Activated CD4-positive, alpha-beta T cell treated with anti-CD3 and anti-CD28 coated beads for 24 hours (primary cell): ENCODE measurements around the gene CALY.
"Not testable (repeated sequence)": the region's sequence is repeated elsewhere in the genome, so short reads cannot be mapped to it uniquely, and the experiment has no call there.

Source experiments
- DNase-seq, 2 donors: peaks; one replicate each; pipeline ENCODE4 v3.0.0-alpha.2; 2020; ENCODE audit warnings: low read depth in 2 of 2

CALY gene, protein sequence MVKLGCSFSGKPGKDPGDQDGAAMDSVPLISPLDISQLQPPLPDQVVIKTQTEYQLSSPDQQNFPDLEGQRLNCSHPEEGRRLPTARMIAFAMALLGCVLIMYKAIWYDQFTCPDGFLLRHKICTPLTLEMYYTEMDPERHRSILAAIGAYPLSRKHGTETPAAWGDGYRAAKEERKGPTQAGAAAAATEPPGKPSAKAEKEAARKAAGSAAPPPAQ

DNA sequence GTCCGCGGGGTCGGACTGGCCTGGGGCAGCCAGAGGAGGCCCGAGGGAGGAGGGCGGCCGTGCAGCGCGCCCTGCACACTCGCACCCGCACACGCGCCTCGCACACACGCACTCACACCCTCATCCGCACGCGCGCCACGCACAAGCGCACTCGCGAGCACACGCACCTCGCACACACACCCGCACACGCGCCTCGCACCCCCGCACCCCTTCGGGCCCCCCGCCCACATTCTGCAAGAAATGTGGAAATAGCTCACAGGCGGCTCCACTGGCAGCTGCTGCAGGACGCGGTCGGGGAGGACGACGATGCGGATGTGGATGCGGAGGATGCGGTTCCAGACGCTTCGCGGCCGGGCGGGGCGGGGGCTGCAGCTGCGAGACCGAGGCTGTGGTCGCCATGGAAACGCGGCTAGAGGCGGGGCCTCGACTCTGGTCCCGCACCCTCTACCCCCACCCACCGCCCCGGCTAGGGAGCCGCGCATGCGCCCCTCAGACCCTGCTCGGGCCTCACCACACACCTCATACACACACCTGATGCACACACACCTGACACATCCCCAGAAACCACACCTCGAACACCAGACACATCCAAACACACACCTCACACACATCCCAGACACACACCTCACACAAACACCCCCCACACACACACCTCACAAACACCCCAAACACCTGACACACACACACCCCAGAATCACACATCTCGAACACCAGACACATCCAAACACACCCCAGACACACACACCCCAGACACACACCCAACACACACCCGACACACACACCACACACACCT, at the start of gene CALY:
TSS of gene CALY (minus strand) at position 320 of the 793 bp plus-strand sequence. CDS start 7,907 bp downstream, outside the sequence.
- peak; percentile 40 to 44 for DNase-seq

DNA sequence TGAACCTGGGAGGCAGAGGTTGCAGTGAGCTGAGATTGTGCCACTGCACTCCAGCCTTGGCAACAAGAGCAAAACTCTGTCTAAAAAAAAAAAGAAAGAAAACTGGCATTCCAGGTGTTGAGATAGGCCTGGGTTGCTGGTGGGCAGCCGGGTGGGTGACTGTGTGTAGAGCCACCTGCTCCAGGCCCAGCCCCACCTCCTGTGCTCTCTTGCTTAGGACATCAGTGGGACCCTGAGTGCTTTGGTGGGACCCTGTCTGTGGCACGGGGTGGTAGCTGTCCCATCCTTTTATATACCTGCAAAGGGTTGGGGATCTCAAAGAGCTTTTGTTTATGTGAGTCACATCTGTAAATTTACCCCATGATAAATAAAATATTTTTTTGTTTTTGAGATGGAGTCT, 48.5 kb upstream of the CALY start:
- DNase-seq: no peak

DNA sequence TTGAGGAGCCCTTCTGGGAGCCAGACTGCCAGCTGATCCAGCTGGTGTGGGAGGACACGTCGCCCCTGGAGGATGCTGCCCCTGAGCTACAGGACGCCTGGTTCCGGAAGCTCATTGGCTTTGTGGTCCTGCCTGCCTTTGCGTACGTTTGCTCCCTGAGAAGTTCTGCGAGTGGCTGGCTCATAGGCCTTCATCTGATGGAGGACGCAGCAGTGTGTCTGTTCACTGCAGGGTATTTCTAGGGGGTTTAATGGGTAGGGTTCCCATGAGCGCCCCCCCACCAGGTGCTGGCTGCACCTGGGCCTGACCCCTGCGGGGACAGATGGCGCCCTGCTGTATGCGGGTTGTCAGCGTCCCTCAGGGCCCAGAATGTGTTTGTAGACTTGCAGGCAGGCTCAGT, 47.4 kb upstream of the CALY start:
- DNase-seq: no peak

GRCh38 chr10:133383551-133383950, 46.9 kb upstream of the CALY start:
- no peak for DNase-seq

DNA sequence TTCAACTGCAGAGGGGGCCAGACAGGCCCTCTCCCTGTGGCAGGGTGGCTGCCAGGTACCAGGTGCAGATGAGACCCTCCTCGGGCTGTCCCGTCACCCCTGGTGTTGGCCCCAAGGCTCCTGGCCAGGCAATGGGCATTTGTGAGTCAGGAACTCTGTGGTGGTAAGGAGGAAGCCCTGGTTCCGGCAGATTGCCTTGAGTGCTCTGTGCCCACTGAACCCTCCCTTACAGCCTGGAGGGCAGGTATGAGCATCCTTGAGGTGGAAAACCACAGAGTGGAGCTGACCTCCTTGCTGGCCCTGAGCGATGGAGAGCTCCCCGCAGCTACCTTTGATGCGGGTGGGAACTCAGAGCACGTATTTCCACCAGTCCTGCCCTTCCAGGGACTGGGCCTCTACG, 44.3 kb upstream of the CALY start:
- DNase-seq: no peak

DNA sequence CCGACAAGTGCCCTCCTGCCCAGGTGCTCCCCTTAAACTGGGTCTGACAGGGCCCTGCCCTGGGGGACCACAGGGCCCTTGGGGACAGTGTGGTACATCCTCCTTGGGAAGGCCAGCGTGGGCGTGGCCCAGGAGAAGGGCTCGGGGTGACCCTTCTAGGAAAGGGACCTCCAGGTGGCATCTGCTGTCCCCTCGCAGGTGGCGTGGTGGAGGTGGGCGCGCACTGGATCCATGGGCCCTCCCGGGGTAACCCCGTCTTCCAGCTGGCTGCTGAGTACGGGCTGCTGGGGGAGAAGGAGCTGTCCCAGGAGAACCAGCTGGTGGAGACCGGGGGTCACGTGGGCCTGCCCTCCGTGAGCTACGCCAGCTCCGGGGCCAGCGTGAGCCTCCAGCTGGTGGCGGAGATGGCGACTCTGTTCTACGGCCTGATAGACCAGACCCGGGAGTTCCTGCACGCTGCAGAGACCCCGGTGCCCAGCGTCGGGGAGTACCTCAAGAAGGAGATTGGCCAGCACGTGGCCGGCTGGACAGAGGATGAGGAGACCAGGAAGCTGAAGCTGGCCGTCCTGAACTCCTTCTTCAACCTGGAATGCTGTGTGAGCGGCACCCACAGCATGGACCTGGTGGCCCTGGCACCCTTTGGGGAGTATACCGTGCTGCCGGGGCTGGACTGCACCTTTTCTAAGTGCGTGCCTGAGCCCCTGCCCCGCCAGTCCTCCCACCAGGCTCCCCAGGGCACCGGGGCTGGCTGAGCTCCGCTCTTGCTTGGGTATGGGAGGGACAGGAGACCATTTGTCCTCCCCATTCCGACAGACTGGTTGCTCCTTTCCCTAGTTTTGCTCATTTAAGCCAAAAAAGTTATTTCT, 43.3 kb upstream of the CALY start:
- DNase-seq: no peak

DNA sequence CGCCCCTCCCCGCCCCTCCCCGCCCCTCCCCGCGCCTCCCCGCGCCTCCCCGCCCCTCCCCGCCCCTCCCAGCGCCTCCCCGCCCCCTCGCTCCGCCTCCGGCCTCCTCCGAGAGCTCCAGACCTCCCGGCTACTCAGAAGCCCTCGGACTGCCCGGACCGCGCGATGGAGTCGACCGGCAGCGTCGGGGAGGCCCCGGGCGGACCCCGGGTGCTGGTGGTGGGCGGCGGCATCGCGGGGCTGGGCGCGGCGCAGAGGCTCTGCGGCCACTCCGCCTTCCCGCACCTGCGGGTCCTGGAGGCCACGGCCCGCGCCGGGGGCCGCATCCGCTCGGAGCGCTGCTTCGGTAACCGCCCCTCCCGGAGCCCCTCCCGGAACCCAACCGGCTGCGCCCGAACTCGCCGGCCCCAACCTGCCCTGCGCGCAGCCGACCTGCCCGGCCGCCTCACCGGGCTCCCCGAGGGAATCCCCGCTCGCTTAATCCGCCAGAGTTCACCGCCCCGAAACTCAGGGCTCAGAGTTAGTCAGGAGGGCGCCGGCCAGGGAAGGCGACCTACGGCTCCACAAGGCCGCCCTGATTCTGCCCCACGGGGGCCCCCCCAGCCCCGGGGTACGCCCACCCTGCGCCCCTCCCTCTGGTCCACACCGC, 42.6 kb upstream of the CALY start, which contains the start of gene PAOX:
TSS of gene PAOX (plus strand) at position 111 of the 649 bp plus-strand sequence. CDS start at position 166, 55 bp downstream.
- DNase-seq: no peak

GRCh38 chr10:133378251-133379096, 41.8 kb upstream of the CALY start:
- peak in 1 of 2 donors; percentile 49 for DNase-seq

DNA sequence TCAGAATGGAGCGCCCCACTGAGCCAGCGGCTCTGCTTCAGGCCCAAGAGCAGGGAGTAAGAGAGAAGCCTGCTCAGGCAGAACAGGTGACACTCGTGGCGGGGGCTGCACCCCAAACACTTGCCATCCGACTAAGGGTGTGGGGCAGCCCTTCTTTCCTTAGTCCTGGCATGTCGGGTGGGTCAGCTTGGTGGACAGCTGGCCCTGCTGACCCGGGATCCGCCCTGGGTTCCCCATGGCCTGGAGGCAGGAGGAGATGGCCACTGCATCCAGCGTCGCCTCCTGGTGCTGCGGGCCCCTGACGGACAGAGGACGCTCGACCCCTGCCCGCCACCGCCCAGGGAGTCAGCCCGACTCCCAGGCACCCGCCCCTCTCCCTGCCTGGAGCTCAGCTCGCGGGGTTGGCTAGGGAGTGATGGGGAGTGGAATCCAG, 41.1 kb upstream of the CALY start:
- no peak for DNase-seq

DNA sequence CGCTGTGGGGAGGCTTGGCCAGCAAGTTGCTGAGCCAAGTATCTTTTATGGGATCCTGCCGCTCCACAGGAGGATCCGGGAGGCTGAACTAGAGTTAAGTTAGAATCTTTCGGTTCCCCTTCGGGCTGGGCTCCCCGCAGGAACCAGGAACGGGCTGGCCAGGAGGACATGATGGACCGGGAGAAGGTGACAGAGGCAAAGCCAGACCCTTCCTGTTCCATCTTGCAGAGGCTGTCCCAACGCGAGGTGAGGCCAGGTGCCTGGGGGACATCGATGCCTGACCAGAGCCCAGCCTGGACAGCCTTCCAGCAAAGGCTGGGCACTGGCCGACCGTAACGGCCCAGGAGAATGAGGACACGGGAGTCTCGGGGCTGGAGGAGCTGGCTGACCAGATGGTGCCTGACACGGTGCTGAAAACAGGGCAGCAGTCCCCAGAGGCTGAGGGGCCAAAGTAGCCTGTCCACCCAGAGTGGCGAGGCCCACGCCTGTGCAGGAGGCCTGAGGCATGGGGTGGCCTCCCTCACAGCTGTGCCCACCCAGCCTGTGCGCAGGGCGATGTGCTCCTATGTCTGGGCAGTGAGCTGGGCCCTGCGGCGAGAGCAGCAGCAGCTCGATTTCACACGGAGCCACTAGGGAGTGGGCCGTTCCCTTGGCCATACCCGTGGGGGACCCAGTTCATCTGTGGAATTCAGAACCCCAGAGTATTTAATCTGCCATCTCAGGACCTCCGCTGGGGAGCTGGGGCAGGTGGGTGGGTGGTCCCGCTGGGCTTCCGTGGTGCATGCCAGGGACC, 40.5 kb upstream of the CALY start:
- no peak for DNase-seq

- not testable (repeated sequence) for DNase-seq
Observed at GRCh38 chr10:133376183-133376582, 39.5 kb upstream of the CALY start.

- no peak for DNase-seq
Observed at GRCh38 chr10:133375357-133376115, 38.8 kb upstream of the CALY start.

DNA sequence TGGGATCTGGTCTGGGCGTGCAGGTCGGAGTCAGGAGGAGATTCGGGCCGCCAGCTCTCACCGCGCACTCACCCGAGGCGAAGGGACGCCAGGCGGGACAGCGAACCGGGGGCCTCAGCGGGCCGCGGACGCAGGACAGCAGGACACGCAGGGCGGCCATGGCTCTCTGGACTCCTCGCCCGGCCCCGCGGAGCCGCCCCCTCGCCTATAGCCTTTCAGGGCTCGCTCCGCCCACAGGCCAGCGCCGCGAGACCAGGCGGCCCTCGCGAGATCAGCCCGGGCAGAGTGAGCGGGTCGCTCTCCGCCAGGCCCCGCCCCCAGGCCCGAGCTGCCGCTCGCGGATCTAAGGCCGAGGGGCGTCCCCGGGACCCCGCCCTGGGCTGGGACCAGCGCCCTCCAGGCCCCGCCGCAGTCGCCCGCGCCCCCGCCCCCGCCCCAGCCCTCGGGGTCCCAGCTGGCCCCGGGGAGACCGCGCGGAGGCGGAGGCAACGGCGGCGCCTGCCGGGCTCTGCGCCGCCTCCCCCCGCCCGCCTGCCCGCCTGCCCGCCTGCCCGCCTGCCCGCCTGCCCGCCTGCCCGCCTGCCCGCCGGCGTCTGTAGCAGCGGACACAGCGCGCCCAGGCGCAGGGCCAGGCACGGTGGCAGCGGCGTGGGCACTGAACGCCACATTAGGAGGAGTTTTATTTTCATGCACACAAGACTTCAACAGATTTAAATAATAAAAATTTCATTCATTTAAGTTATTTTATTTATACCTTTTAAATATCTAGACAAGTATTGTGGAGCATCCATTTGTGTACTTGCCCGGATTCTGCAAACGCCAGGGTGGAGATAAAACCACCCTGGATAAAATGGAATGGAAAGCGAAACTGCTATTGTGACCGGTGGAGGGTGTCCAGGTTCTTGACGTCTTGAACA, 36.7 kb upstream of the CALY start, which contains the start of gene ECHS1:
TSS of gene ECHS1 (minus strand) at position 181 of the 917 bp plus-strand sequence. CDS start at position 160, 21 bp downstream.
- DNase-seq: peak; percentile 91 to 96

DNA sequence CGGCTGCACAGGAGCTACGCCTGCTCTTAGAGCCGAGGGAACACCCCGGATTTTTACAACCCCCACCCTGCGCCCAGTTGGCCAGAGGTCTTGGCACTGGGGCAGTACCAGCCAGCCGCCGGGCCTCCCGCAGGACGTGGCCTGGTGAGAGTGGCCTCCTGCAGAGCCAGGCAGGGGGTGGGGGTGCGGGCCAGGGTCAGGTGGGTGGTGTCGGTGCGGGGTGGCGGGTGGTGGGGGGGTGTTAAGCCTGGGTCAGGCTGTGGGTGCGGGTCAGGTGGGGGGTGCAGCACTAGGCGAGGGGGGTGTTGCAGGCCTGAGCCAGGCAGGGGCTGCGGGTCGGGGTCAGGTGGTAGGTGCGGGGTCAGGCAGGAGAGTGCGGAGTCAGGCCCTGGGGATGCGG, 35.8 kb upstream of the CALY start:
- DNase-seq: no peak

GRCh38 chr10:133370030-133370786, 33.5 kb upstream of the CALY start:
- DNase-seq: no peak

- no peak for DNase-seq
Observed at GRCh38 chr10:133368153-133368552, 31.5 kb upstream of the CALY start.

DNA sequence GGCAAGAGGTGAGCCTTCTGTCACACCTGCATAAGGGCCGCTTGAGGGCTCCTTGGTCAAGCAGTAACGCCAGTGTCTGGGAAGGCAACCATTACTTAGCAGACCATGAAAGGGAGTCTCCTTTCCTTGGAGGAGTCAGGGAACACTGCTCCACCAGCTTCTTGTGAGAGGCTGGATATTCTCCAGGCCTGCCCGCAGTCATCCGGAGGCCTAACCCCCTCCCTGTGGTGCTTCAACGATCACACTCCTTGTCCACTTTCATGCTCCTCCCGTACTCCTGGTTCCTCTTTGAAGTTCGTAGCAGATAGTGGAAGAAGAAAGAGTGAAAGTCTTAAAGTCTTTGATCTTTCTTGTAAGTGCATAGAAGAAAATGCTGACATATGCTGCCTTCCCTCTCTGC, 30.8 kb upstream of the CALY start:
- not testable (repeated sequence) for DNase-seq
